HG03469 (cell line): ENCODE data around the gene TRAF3.

Experiments used
- ATAC-seq: cut with Tn5 transposase; IDR thresholded peaks from one replicate; pipeline ENCODE4 v1.9.1; 2021; ENCODE audit warnings: mild to moderate bottlenecking, moderate library complexity, moderate number of reproducible peaks; ENCODE audit not compliant: unreplicated experiment

TRAF3 gene

GRCh38 chr14:102776761-102777710 is at the start of gene TRAF3:
Gene TRAF3 (plus strand): TSS chr14:102777449. CDS start chr14:102870202, 92,753 bp downstream.
- ATAC-seq, result peak; percentile 38

GRCh38 chr14:102728501-102728900 is 48.7 kb upstream of the TRAF3 start:
- ATAC-seq, result no peak

- no peak for ATAC-seq
Measured at GRCh38 chr14:102729268-102729667, 48.0 kb upstream of the TRAF3 start.

GRCh38 chr14:102729825-102730224 is 47.4 kb upstream of the TRAF3 start:
- ATAC-seq, result no peak

- no peak for ATAC-seq
Measured at GRCh38 chr14:102731101-102731870, 46.0 kb upstream of the TRAF3 start.

- ATAC-seq, result no peak
Measured at GRCh38 chr14:102731871-102732800, 45.1 kb upstream of the TRAF3 start.

GRCh38 chr14:102732924-102733323 is 44.3 kb upstream of the TRAF3 start:
- no peak for ATAC-seq

- no peak for ATAC-seq
Measured at GRCh38 chr14:102733326-102733725, 43.9 kb upstream of the TRAF3 start.

GRCh38 chr14:102734436-102734835 is 42.8 kb upstream of the TRAF3 start:
- ATAC-seq, result no peak

- ATAC-seq, result no peak
Measured at GRCh38 chr14:102736956-102737355, 40.3 kb upstream of the TRAF3 start.

GRCh38 chr14:102737402-102738372 is 39.6 kb upstream of the TRAF3 start:
- ATAC-seq, result no peak

GRCh38 chr14:102738373-102739189 is 38.7 kb upstream of the TRAF3 start:
- ATAC-seq, result no peak

GRCh38 chr14:102739190-102739469 is 38.1 kb upstream of the TRAF3 start:
- ATAC-seq, result no peak

GRCh38 chr14:102746634-102747438 is 30.4 kb upstream of the TRAF3 start:
- no peak for ATAC-seq

GRCh38 chr14:102748806-102749205 is 28.4 kb upstream of the TRAF3 start:
- ATAC-seq, result no peak

GRCh38 chr14:102749393-102750305 is 27.6 kb upstream of the TRAF3 start:
- ATAC-seq, result no peak

GRCh38 chr14:102750376-102750775 is 26.9 kb upstream of the TRAF3 start:
- ATAC-seq, result no peak
